NCI-H510A treated with DMSO at 0.1 percent for 48 hours (cell line): ENCODE measurements around the gene NMD3.

Experiments used
- DNase-seq: peaks from one replicate; lab custom pipeline; 2025; lab: John Stamatoyannopoulos, UW

The NMD3 gene

GRCh38 chr3:161284989-161285388 is 63.9 kb downstream of the NMD3 start:
- DNase-seq = no peak

- DNase-seq = no peak
These were observed 68.1 kb downstream of the NMD3 start for GRCh38 chr3:161289174-161289573.

GRCh38 chr3:161291191-161291901 is 70.2 kb downstream of the NMD3 start:
- DNase-seq = no peak

DNA sequence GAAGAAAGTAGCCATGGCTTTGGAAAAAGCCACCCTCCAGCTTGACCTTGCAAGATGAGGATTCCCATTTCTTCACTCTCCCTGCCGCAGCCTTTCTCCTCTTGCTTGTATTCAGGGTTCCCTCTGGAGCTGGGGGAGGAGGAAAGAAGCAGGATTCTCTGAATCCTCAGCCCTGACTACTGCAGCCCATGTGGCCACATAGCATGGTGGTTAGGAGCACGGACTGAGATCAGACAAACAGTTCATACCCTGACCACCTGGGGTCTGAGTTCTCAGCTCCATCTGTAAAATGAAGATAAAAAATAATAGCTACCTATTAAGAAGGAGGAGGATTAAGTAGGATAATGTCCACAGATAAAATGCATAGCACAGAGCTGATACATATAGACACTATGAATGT is 72.3 kb downstream of the NMD3 start:
- DNase-seq = no peak

GRCh38 chr3:161295325-161295724 is 74.2 kb downstream of the NMD3 start:
- DNase-seq = no peak

GRCh38 chr3:161296814-161297213 is 75.7 kb downstream of the NMD3 start:
- no peak for DNase-seq
